ENCODE measurements around the gene RYR2.
A peak's percentile ranks its signal among the peaks of the same experiment; 100 is the strongest.

The RYR2 gene

GRCh38 chr1:237431448-237431847 lies 389.5 kb downstream of the RYR2 start:
- no peak for DNase-seq (ENCODE audit: low spot score)

- DNase-seq (ENCODE audit: low spot score): no peak
These were observed 398.4 kb downstream of the RYR2 start for GRCh38 chr1:237440346-237440745.

GRCh38 chr1:237444120-237444790 lies 402.3 kb downstream of the RYR2 start:
- no peak for DNase-seq (ENCODE audit: low spot score)

DNA sequence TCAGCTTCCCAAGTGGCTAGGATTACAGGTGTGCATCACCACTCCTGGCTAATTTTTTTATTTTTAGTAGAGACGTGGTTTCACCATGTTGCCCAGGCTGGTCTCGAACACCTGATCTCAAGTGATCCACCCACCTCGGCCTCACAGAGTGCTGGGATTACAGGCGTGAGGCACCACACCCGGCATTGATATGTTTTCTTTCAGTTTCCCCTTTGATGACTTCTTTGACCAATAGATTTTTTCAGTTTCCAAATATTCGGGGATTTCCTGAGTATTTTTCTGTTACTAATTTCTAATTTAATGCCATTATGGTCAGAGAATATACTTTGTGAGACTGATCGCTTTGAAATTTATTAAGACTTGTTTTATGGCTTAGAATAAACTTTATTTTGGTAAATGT lies 406.1 kb downstream of the RYR2 start:
- no peak for DNase-seq (ENCODE audit: low spot score)

DNA sequence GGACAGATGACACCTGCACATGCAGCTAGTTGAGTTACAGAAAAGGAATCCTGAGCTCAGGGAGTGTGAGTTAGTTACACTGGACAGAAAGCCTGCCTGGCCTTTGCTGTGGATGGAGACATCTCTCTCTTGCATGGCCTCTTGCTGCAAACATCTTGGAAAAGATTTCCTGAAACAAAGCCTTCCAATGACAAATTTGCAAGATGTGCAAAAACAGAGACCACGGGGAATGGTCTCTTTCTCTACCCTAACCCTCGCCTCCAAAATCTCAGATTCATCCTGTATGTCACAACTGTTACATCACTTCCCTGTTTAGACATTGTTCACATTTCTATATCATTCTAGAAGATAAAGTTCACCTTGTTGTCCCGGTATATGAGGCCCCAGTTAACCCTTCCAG lies 415.6 kb downstream of the RYR2 start:
- DNase-seq (ENCODE audit: low spot score): no peak

GRCh38 chr1:237467320-237467719 lies 425.3 kb downstream of the RYR2 start:
- DNase-seq (ENCODE audit: low spot score): no peak

DNA sequence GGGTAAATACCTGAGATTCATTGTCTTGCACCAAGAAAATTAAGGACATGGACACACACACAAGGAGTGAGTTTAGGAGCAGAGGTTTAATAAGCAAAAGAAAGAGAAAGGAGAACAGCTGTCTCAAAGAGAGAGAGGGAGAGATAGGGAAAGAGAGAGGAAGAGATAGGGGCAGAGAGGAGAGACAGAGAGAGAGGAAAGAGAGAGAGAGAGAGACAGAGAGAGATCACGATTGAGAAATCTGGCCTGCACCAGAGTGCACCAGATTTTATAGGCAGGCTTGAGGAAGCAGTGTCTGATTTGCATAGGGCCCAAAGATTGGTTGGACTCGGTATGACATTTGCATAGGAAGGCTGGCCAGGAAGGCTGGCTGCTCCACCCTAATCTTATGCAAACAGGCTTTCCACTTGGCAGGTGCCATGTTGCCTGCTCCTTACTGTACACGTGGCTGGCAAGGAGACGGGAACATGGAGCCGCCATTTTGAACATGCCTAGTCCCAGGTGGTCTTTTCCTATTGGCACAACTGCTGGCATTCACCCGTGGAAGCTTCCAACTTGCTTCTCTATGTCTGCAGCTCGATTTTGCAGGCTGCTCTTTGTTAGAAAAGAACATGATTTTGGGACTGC lies 428.8 kb downstream of the RYR2 start:
- DNase-seq (ENCODE audit: low spot score): peak; percentile 74

- no peak for DNase-seq (ENCODE audit: low spot score)
These were observed 429.4 kb downstream of the RYR2 start for GRCh38 chr1:237471377-237471776.

DNA sequence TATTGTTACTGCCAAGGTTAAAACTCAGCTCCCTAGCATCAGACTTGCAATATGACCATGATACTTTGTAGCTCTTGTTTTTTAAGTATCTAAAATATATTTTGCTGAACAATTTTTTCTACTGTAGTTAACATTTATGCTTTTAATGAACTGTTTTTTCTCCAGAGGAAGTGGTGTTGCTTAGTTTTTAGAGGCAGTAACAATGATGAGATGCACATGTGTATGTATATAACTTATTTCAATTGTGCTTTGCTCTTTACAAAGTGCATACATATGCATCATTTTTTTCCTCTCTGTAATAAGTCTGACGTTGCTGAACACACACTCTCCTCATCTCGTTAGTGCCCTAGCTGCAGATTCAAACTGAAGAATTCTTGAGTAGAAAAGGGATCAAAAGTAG lies 430.0 kb downstream of the RYR2 start:
- no peak for DNase-seq (ENCODE audit: low spot score)

DNA sequence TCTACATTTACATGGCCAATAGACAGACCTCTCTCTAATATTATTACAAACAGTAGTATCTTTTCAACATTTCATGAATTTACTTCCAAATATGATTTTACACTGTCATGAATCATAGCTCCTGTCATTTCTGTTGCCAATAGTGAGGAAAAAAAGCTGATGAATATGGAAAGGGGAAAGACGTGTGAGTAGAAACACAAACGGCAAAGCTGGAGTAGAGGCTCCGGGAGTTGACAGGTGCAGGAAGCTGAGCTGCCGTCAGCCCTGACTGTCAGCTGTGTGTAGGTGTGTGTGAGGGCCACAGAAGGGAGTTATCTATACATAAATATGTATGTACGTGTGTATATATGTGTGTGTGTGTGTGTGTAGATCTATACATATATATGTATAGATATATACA lies 431.9 kb downstream of the RYR2 start:
- DNase-seq (ENCODE audit: low spot score): no peak

- no peak for DNase-seq (ENCODE audit: low spot score)
These were observed 436.1 kb downstream of the RYR2 start for GRCh38 chr1:237478082-237478481.

- no peak for DNase-seq (ENCODE audit: low spot score)
These were observed 436.9 kb downstream of the RYR2 start for GRCh38 chr1:237478842-237479241.

GRCh38 chr1:237482777-237483176 lies 440.8 kb downstream of the RYR2 start:
- no peak for DNase-seq (ENCODE audit: low spot score)

GRCh38 chr1:237492359-237492758 lies 450.4 kb downstream of the RYR2 start:
- DNase-seq (ENCODE audit: low spot score): no peak

GRCh38 chr1:237500566-237500965 lies 458.6 kb downstream of the RYR2 start:
- no peak for DNase-seq (ENCODE audit: low spot score)

GRCh38 chr1:237503292-237503691 lies 461.3 kb downstream of the RYR2 start:
- DNase-seq (ENCODE audit: low spot score): no peak

DNA sequence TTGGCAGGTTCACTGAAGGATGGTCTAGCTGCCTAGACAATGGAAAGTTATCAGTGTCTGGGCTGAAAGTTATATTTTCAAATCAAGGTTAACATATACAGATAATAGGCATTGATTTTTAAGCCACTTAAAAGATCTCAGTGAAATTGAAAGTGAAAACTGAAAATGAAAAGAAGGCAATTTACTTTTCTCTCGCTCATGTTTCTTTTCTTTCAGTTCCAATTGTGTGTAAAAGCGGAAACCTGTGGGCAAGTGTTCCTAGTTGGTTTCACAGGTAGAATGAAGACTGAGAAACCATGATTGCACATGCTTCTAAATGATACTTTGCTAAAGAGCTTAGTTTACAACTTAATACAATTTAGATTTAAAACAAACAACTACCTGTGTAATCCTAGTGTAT lies 465.0 kb downstream of the RYR2 start:
- DNase-seq (ENCODE audit: low spot score): no peak

DNA sequence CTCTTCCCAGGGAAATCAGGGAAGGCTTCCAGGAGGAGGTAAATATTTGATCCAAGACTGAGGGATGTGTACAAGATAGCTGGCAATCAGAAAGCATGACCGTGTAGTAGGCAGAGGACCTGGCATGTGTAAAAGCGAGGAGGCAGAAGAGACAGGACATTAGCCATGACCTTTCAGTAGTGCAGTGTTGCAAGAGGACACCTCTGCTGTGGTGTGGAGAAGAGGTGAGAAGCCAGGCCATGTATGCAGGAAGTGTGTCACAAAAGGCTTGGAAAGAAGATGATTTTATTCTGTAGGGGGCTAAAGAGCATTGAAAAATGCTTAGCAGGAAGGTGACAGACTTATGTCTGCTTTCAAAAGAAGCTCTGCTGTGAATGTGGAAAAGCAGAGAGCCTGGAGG lies 467.8 kb downstream of the RYR2 start:
- DNase-seq (ENCODE audit: low spot score): no peak

GRCh38 chr1:237525102-237525501 lies 483.1 kb downstream of the RYR2 start:
- no peak for DNase-seq (ENCODE audit: low spot score)

DNA sequence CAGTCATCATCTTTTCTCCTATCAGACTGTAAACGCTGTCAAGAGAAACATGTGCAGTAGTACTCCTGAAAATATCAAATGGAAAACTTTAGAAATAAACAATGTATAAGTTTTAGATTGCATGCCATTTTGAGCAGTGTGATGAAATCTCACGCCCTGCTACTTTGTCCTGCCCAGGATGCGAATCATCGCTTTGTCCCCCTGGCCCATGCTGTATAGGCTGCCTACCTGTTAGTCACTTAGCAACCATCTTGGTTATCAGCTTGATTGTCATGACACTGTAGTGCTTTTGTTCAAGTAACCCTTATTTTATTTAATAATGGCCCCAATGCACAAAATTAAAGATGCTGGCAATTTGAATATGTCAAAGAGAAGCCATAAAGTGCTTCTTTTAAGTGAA lies 485.8 kb downstream of the RYR2 start:
- no peak for DNase-seq (ENCODE audit: low spot score)

- no peak for DNase-seq (ENCODE audit: low spot score)
These were observed 486.6 kb downstream of the RYR2 start for GRCh38 chr1:237528545-237528944.

DNA sequence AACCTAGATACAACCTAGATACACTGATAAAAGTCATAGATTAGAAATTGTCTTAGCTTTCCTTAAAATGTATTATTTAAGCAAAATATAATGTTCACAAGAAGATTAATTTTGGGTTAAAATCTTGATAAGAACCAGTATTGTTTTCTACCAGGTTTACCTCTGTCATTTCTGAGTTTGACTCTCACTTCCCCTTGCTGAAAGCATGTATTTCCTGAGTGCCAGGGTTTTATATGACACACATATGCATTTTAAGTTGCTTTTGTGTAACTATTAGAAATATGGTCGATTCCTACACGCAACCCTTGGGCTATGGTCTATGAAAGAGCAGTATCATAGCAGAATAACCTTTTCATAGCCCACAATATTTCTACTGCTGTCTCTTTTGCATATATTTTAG lies 497.1 kb downstream of the RYR2 start:
- no peak for DNase-seq (ENCODE audit: low spot score)

- no peak for DNase-seq (ENCODE audit: low spot score)
These were observed 500.8 kb downstream of the RYR2 start for GRCh38 chr1:237542525-237543418.
